Lower leg skin (tissue), 3 donors: Measurements from ENCODE around the gene SLC28A1.

Experiments used
- CTCF ChIP-seq, 3 donors: fragments of 450-650 bp; IDR thresholded peaks; one replicate each; pipeline ENCODE4 v1.5.1; 2016; ENCODE audit warnings: antibody characterized with exemption in 3 of 3, mild to moderate bottlenecking in 3 of 3, moderate library complexity in 2 of 3
- POLR2A ChIP-seq, 2 donors: fragments of 450-650 bp; IDR thresholded peaks; one replicate each; pipeline ENCODE4 v1.6.1; 2016 to 2017; ENCODE audit warnings: antibody characterized with exemption in 2 of 2, mild to moderate bottlenecking in 1 of 2, moderate library complexity in 1 of 2

- TF ChIP-seq CTCF (IDR thresholded peaks at IDR 0.05) = no peak
- no peak for TF ChIP-seq POLR2A (IDR thresholded peaks at IDR 0.05)
Observed at GRCh38 chr15:84844964-84845363, 39.5 kb upstream of the SLC28A1 start.
